ENCODE results near the gene ZMYND19.

- TF ChIP-seq CTCF (IDR thresholded peaks at IDR 0.05 in 4 of 5, conservative IDR thresholded peaks at IDR 0.05 in 1 of 5) (peak; percentile 28 to 56 (median 44)), POLR2A (IDR thresholded peaks at IDR 0.05) (no peak)
Measured at GRCh38 chr9:137582286-137582860, 7.9 kb downstream of the ZMYND19 start.
